ENCODE data around the gene ACOT8. TPM values are rescaled to one million over a fixed set of nuclear protein-coding genes. Genes with fewer than 3 reads are reported as not detected.

Gene ACOT8
- total and polyA plus RNA-seq, 2 donors (not counting 1 experiment from before 2014, with no cell fraction given): 32.4 to 64.7 TPM

DNA sequence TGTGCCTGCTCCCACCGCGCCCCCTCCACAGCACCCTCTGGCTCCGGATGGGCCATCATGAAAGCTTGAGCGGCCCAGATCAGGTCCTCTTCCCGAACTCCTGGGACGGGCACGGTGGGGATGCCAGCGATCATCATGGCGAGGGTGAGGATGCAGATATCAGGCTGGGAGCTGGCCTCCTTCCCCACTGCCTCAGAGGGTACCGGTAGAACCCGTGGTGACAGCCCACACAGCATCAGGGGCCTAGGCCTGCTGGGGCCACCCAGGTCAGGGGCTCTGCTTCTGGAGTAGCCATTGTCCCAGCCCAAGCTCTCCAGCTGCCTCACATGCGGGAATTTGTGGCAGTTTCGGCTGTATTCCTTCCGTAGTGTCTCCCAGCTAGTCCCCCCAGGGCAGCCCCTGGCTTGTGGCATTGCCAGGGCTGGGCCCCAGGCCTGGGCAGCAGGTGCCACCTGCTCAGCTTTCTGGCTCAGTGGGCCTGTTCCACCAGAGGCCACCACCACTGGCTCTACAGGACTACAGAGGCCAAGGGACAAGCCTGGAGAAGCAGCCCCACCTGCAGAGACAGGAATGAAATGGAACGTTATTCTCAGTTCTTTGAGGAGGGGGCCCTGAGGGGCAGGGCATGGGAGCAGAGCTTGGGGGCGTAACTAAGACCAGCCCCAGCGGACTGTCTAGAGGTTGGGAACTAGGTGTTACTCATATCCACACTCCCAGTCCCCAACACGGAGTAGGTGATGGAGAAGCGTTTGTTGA, 29.6 kb upstream of the ACOT8 start:
- peaks cover 37% of the 10 kb centered on the region for H3K4me1 Mint-ChIP-seq
- H3K4me1 ChIP-seq (ENCODE audit: control insufficient read depth in 2 of 2, insufficient read depth in 2 of 2, low read length in 2 of 2): peaks cover 9 to 22% of the 10 kb centered on the region in 2 donors

DNA sequence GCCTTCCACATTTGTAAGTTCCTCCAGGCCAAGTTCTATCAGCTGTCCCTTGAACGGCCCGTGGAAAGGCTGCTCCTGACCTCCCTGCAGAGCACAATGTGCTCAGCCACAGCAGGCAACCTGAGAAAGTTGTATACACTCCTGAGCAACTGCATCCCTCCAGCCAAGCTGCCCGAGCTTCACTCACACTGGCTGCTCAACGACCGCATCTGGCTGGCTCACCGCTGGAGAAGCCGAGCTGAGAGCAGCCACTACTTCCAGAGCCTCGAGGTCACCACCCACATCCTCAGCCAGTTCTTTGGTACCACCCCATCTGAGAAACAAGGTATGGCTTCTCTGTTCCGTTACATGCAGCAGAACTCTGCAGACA, 25.9 kb upstream of the ACOT8 start:
- POLR2A ChIA-PET: interaction anchor here (1.1 to 3.6 kb wide), 2 partner anchors 27 to 51 kb away, joined by 4 to 19 read pairs; partner anchors contain the start of gene PCIF1
- no peak overlapping the region for H3K4me3 ChIP-seq (ENCODE audit: control extremely low read depth in 1 of 5, extremely low read depth in 1 of 5, insufficient read depth in 1 of 5, low read depth in 2 of 5, low read length in 4 of 5)
- H3K4me3 Mint-ChIP-seq: peak overlapping the region; percentile 73
- no peak overlapping the region for H3K9ac ChIP-seq (ENCODE audit: low read length)
- peaks cover 33% of the 10 kb centered on the region for H3K4me1 Mint-ChIP-seq
- CTCF ChIA-PET: no interaction called here
- no peaks in the 10 kb centered on the region for H3K27me3 Mint-ChIP-seq
- H3K27ac ChIP-seq (ENCODE audit: low read length in 2 of 2): no peak overlapping the region
- no peaks in the 10 kb centered on the region for H3K9me3 ChIP-seq (ENCODE audit: control extremely low read depth in 1 of 3, control insufficient read depth in 2 of 3, insufficient read depth in 1 of 3, low read length in 2 of 3)
- DNase-seq (no peak), ATAC-seq (ENCODE audit: low read depth) (no peak)
- peaks cover 36% of the 10 kb centered on the region for H3K79me2 ChIP-seq (ENCODE audit: control insufficient read depth, insufficient read depth, low read length)
- peaks cover 3 to 19% of the 10 kb centered on the region in 2 donors for H3K4me1 ChIP-seq (ENCODE audit: control insufficient read depth in 2 of 2, insufficient read depth in 2 of 2, low read length in 2 of 2)
- H3K4me2 ChIP-seq (replicated peaks; ENCODE audit: low read depth, low read length, poor library complexity, severe bottlenecking): no peak overlapping the region
- H3K9me3 Mint-ChIP-seq (ENCODE audit: insufficient read depth): no peaks in the 10 kb centered on the region
- TF ChIP-seq EZH2 (IDR thresholded peaks at IDR 0.05; ENCODE audit: borderline replicate concordance, insufficient read depth, low read depth, low read length, poor library complexity, severe bottlenecking): no peak
- TF ChIP-seq, protein P1, sequence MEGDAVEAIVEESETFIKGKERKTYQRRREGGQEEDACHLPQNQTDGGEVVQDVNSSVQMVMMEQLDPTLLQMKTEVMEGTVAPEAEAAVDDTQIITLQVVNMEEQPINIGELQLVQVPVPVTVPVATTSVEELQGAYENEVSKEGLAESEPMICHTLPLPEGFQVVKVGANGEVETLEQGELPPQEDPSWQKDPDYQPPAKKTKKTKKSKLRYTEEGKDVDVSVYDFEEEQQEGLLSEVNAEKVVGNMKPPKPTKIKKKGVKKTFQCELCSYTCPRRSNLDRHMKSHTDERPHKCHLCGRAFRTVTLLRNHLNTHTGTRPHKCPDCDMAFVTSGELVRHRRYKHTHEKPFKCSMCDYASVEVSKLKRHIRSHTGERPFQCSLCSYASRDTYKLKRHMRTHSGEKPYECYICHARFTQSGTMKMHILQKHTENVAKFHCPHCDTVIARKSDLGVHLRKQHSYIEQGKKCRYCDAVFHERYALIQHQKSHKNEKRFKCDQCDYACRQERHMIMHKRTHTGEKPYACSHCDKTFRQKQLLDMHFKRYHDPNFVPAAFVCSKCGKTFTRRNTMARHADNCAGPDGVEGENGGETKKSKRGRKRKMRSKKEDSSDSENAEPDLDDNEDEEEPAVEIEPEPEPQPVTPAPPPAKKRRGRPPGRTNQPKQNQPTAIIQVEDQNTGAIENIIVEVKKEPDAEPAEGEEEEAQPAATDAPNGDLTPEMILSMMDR (IDR thresholded peaks at IDR 0.05): no peak
- no peaks in the 10 kb centered on the region for H4K20me1 ChIP-seq (ENCODE audit: control insufficient read depth, insufficient read depth, low read length, poor library complexity, severe bottlenecking)
- no peak overlapping the region for H2AFZ ChIP-seq (ENCODE audit: insufficient read depth, low read depth, low read length, poor library complexity, severe bottlenecking)
- WGBS (ENCODE audit: insufficient coverage): 95% methylated on average over 9 of the region's 9 CpGs
- peaks cover 0 to 42% of the 10 kb centered on the region in 2 experiments for H3K36me3 ChIP-seq (replicated peaks in 1 of 2; ENCODE audit: control extremely low read depth in 1 of 2, control insufficient read depth in 1 of 2, extremely low read depth in 1 of 2, insufficient read depth in 2 of 2, low read length in 1 of 2)
- intact Hi-C loops (cut with micrococcal nuclease): no loop called here
- H3K27me3 ChIP-seq (replicated peaks in 1 of 4; ENCODE audit: control extremely low read depth in 1 of 4, control insufficient read depth in 3 of 4, insufficient read depth in 4 of 4, low read length in 3 of 4): no peaks in the 10 kb centered on the region
- H3K27ac Mint-ChIP-seq: peak overlapping the region; percentile 65

More for the DNA sequence above, 29.6 kb upstream of the ACOT8 start:
- H3K9me3 ChIP-seq (ENCODE audit: control extremely low read depth in 1 of 3, control insufficient read depth in 2 of 3, insufficient read depth in 1 of 3, low read length in 2 of 3): no peaks in the 10 kb centered on the region
- no peaks in the 10 kb centered on the region for H3K27me3 ChIP-seq (replicated peaks in 1 of 4; ENCODE audit: control extremely low read depth in 1 of 4, control insufficient read depth in 3 of 4, insufficient read depth in 4 of 4, low read length in 3 of 4)
- WGBS (ENCODE audit: insufficient coverage): 99% methylated on average over 14 of the region's 19 CpGs
- TF ChIP-seq, protein P1 (IDR thresholded peaks at IDR 0.05): no peak
- TF ChIP-seq EZH2 (IDR thresholded peaks at IDR 0.05; ENCODE audit: borderline replicate concordance, insufficient read depth, low read depth, low read length, poor library complexity, severe bottlenecking): no peak
- no peak overlapping the region for H3K4me2 ChIP-seq (replicated peaks; ENCODE audit: low read depth, low read length, poor library complexity, severe bottlenecking)
- ChIA-PET CTCF (no interaction called here), POLR2A (no interaction called here)
- intact Hi-C loops (cut with micrococcal nuclease): no loop called here
- no peak overlapping the region for H3K27ac ChIP-seq (ENCODE audit: low read length in 2 of 2)
- no peaks in the 10 kb centered on the region for H3K27me3 Mint-ChIP-seq
- peaks cover 33% of the 10 kb centered on the region for H3K79me2 ChIP-seq (ENCODE audit: control insufficient read depth, insufficient read depth, low read length)
- DNase-seq: no peak
- H2AFZ ChIP-seq (ENCODE audit: insufficient read depth, low read depth, low read length, poor library complexity, severe bottlenecking): no peak overlapping the region
- no peaks in the 10 kb centered on the region for H4K20me1 ChIP-seq (ENCODE audit: control insufficient read depth, insufficient read depth, low read length, poor library complexity, severe bottlenecking)
- H3K4me3 ChIP-seq (ENCODE audit: control extremely low read depth in 1 of 5, extremely low read depth in 1 of 5, insufficient read depth in 1 of 5, low read depth in 2 of 5, low read length in 4 of 5): no peak overlapping the region
- H3K4me3 Mint-ChIP-seq: no peak overlapping the region
- no peak overlapping the region for H3K27ac Mint-ChIP-seq
- H3K9ac ChIP-seq (ENCODE audit: low read length): no peak overlapping the region
- ATAC-seq (ENCODE audit: low read depth): no peak
- peaks cover 0 to 37% of the 10 kb centered on the region in 2 experiments for H3K36me3 ChIP-seq (replicated peaks in 1 of 2; ENCODE audit: control extremely low read depth in 1 of 2, control insufficient read depth in 1 of 2, extremely low read depth in 1 of 2, insufficient read depth in 2 of 2, low read length in 1 of 2)
- H3K9me3 Mint-ChIP-seq (ENCODE audit: insufficient read depth): no peaks in the 10 kb centered on the region

All from B cell (primary cell).